Liver (tissue), 3 donors: ENCODE measurements around the gene DCAF15.
"Not testable (repeated sequence)": the region's sequence is repeated elsewhere in the genome, so short reads cannot be mapped to it uniquely, and the experiment has no call there.

Experiments
- ATF3 ChIP-seq: IDR thresholded peaks from 2 replicates; pipeline ENCODE4 v1.6.1; 2016; ENCODE audit warnings: antibody characterized with exemption
- CTCF ChIP-seq: fragments of 150-350 bp; IDR thresholded peaks from 2 replicates; pipeline ENCODE4 v1.5.1; 2017; ENCODE audit warnings: improper control_type of control experiment, low read depth, low read length; ENCODE audit not compliant: missing input control
- EGR1 ChIP-seq, 2 donors: IDR thresholded peaks; 2 replicates each; pipeline ENCODE4 v1.6.1; 2016 to 2018; ENCODE audit warnings: antibody characterized with exemption in 2 of 2, low read depth in 2 of 2
- FOXA1 ChIP-seq: IDR thresholded peaks from 2 replicates; pipeline ENCODE4 v1.6.1; 2016; ENCODE audit warnings: antibody characterized with exemption
- HNF4G ChIP-seq: IDR thresholded peaks from 2 replicates; pipeline ENCODE4 v1.6.1; 2016; ENCODE audit warnings: antibody characterized with exemption
- SP1 ChIP-seq: IDR thresholded peaks from 2 replicates; pipeline ENCODE4 v1.6.1; 2018; ENCODE audit warnings: antibody characterized with exemption, mild to moderate bottlenecking
- donor health status: healthy.
- donor health status: healthy.

GRCh38 chr19:13973479-13973878 lies 21.2 kb downstream of the DCAF15 start:
- not testable (repeated sequence) for TF ChIP-seq CTCF; EGR1 (IDR thresholded peaks at IDR 0.05; ENCODE audit: low read depth in 2 of 2); FOXA1; ATF3; SP1; HNF4G
